Right lobe of liver (tissue), 4 donors: Measurements from ENCODE around the gene HOXC11.

Source experiments
- CTCF ChIP-seq, 4 donors: fragments of 200-600 bp in 3 of 4; fragments of 450-650 bp in 1 of 4; IDR thresholded peaks; one replicate each; pipeline versions ENCODE4 v1.5.1 to v1.8.0; 2016 to 2022; ENCODE audit warnings: antibody characterized with exemption in 4 of 4, mild to moderate bottlenecking in 2 of 4
- POLR2A ChIP-seq: fragments of 450-650 bp; IDR thresholded peaks from one replicate; pipeline ENCODE4 v1.6.1; 2017; ENCODE audit warnings: antibody characterized with exemption, mild to moderate bottlenecking
- donor health status: DM: no; HTN: no; CAD: no.
- donor health status: DM: no; HTN: no; CAD: no.
- donor health status: DM: no; HTN: yes; CAD: no.

DNA sequence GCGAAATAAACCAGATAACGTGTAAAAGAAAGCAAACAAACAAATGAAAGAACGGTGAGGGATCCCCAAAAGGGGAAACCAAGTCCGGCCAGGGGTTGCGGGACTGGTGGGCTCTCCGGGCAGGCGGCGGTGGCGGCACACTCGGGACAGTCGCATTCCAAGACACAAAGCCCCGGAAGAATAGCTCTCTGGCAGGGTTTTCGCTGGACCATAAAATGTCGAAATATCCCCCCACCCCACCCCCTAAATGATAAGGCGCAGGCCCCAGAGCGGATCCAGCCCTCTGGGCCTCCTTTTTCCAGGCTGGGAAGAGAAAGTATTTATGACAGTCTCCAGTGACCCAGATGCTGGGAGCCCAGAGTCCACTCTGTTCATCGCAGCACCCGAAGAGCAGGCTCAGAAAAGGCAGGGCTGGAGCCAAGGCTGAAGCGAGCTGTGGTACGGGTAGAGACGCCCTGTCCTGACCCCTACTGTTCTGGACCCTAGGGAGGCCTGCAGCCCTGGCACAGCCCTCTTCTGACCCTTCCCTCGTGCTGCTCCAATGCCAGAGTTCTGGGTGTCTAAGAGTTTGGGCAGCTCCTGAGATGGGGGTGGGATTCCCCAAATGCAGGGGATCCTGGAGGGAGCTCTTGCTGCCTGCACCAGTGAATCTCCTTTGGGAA lies 33.8 kb downstream of the HOXC11 start:
- TF ChIP-seq CTCF (IDR thresholded peaks at IDR 0.05) (no peak), POLR2A (no peak)
